HG03432 (cell line): ENCODE results near the gene PCDH17.

Experiments
- ATAC-seq: cut with Tn5 transposase; IDR thresholded peaks from one replicate; pipeline ENCODE4 v1.9.1; 2021; ENCODE audit warnings: mild to moderate bottlenecking, moderate library complexity; ENCODE audit not compliant: unreplicated experiment

PCDH17 gene

DNA sequence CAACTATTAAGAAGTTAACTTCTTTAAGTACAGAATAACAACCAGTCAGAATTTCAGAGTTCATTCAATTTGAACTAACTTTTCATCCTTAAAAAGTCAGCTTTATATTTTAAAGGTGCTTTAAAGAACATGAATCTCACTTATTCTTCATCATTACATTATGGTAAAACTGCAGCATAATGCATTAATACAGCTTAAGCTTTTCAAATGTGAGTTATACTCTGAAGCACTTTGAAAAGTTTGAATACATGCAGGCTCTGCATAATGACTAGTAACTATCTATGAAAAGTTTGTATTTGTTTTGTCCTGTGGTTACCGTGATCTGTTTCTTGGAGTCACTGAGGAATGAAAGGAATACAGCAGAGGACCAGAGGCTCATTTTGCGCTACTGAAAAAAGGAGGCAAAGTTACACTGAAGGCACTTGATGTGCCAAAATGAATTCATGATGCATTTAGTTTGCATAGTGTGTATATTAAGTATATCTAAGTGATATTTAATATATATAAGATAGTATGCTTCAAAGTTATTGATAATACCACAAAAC lies 4.1 kb downstream of the PCDH17 start:
- ATAC-seq = no peak

DNA sequence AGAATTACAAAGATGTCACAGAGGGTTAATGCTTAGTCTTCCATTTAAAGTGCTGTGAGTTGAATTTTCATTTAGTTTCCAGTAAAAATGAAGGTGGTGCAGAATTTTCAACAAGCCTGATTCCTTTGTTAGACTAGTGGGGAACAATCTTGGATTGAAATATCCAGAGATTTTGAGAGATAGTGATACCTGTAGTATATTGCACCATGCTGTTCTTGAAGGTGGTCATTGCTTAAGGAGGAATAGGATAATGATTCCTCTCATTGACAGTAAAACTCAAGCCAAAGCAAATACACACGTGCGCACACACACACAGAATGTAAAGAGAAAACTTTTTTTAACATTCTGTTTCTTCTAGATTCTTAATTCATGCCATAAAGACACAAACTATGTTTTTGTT lies 5.3 kb downstream of the PCDH17 start:
- no peak for ATAC-seq

GRCh38 chr13:57637515-57637914 lies 6.0 kb downstream of the PCDH17 start:
- ATAC-seq = no peak

DNA sequence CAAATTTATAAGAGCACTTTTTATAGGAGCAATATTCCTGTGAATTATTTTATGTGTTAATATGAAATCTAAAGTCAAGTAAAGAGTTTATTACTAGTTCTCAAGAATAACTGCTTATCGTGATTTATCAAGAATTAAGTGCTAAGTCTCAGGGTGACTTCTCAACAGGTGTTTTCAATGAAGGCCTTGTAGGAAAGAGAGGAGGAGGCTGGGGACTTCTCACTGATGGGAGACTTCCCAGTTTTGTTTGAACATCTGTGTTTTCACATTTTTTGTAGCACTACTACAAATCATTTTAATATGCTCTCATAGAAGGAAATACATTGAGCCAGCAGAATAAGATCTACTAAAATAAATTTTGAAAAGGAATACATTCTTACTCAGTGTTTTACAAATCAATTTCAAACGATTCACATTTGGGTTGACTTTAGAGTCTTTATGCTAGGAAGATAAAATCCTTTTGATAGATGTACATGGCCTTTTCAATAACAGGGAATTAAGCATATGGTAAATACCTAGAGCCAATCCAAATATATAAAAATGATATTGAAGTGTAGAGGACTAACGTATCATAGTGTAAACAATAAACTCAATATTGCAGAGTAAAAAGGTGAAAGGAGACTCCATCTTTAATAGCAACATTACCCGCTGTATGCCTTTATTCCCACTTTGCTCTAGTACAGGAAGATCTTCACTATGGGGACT lies 6.8 kb downstream of the PCDH17 start:
- no peak for ATAC-seq

DNA sequence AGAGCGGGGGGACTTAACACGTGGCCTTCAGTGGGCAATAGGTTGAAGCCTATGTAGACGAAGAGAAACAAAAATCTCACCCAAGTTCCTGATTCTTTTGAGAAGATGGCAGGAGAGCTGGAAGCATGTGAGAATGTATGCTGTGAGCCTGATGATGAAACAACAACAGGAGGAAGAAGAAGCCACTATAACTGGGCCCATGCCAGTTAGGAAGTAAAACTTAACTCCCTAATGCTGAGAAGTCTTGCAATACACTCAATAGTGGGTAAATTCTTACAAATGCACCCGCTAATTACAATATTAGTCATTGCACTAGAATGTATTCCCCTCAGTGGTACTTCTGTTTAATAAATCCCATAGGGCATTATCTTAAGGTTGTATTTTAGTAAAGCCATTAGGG lies 9.1 kb downstream of the PCDH17 start:
- no peak for ATAC-seq

GRCh38 chr13:57641051-57641450 lies 9.5 kb downstream of the PCDH17 start:
- no peak for ATAC-seq

DNA sequence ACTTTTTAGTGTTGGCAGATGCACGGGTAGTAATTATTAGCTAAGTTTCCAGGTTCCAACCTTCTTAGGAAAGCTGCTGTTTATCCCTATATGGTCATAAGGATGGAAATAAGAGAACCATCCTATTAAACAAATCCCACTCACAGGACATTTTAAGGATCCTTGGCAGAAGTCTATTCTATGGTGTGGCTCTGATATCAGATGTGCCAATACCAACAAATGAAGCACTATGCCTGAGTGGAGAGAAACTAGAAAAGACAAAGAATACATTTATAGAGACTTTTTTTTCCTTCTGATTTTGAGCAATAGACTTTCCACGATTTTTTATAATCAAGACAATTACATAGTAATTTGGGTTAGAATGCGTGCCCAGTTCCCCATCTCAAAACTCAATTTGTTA lies 12.6 kb downstream of the PCDH17 start:
- ATAC-seq = no peak

DNA sequence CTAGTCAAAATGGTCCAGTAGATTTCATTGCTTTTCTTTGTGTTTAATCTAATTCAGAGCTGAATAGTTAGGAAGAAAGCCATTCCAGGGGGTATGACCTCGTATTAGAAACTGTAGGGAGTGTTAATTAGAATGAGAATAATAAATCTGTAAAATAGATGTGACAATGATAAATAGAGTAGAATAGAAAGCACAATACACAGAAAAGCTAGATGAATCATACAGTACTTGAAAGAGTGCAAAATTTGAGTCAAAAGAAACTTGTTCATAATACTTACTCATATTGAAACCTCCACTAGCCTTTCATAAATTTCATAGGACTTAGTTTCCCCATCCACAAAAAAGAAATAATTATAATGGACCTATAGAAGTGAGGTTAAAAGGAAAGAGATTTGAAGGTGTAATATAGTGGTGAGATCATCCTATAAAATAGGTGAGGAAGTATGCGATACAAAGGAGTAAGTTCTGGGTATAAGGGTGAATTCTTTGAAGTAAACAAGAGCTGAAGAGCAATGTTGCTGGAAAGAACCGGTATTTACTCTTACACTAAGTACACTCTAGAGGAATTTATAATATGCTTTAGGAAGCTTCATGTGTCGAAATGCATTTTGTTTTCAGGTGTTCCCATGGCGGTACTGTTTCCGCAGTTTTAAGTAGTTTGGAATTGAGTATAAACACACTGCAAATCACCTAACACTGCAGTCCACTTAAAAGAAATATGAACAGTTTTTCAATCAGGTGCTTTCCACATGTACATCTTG lies 21.9 kb downstream of the PCDH17 start:
- no peak for ATAC-seq

- ATAC-seq = no peak
These were observed 33.9 kb downstream of the PCDH17 start for GRCh38 chr13:57665481-57665880.

DNA sequence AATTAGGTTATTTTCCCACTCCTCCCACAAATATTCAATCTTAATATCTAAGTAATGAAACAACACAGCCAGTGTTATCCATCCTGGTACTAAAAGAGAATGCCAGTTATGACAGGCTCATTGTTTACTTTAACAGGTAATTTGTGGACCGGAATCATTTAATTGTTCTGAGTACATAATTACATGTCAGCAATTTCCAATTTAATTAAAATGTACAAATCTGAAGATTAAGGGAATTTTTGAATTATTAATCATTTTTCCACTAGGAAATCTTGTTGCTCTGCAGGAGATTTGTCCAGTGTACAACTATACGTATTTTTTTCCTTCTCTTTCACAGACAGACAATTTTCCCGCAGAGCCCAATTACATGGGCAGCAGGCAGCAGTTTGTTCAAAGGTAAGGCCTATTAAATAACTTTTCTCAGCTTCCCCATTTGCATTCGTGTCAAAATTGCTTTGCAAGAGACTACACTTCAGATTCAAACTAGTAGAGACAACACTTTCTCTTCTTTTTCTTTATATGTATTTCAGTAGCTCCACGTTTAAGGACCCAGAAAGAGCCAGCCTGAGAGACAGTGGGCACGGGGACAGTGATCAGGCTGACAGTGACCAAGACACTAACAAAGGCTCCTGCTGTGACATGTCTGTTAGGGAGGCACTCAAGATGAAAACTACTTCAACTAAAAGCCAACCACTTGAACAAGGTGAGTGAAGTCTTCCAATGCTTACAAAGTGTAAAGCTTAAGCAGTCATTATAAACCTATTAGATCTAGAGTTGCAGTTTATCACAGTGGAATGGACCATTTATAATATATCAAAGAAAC lies 34.8 kb downstream of the PCDH17 start:
- no peak for ATAC-seq

- no peak for ATAC-seq
These were observed 40.6 kb downstream of the PCDH17 start for GRCh38 chr13:57672168-57672567.

DNA sequence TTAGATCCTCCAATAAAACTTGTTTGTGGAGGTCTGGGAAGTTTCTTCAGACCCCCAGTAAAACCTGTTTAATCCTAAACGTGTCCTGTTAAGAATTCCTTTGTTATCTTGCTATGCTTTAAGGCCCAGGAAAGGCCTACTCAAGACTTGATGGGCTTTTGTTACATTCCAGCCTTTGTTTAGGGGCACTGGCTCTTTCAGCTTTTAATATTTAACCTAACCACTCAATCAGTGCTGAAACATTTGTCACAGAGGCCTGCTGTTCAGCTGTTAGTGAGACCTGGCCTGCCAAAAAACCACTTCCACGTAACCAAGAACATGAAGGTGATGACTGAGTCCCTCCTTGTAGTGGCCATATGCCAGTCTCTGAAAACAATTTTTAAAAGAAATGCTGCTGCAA lies 41.7 kb downstream of the PCDH17 start:
- no peak for ATAC-seq

DNA sequence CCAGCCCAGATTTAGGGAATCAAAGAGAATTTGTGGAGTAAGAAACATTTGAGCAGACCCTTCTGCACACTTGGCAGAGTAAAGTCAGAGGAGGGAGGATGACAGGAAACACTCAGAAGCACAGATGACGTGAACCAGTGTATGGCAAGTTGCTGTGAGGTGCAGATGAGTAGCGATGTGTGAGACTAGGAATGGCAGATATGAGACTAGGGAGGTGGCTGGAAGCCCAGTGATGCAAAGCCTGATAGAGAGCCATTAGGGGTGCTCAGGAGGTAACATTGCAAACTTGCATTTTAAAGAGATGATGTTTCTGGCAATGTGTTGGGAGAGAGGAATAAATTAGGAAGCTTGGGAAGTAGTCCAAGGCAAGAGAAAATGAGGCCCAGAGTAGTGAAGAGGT lies 44.0 kb downstream of the PCDH17 start:
- no peak for ATAC-seq

DNA sequence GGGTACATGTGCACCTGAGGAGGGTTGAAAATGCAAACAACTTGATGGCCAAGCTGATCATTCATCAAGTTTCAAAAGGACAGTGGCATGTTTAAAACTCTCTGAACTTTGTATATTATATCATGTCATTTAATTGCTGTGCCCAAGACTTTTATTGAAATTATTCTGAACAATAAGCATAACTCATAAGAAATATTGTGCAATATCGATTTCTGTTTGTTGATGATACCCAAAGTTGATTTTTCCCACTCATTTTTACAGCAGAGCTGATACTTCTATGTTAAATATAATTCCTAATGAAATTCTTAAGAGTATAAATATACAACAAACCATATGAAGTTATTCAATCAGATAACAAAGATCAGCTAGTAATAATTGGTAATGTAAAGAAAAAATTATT lies 49.1 kb downstream of the PCDH17 start:
- ATAC-seq = no peak

GRCh38 chr13:57682128-57682716 lies 50.7 kb downstream of the PCDH17 start:
- no peak for ATAC-seq

GRCh38 chr13:57698851-57699250 lies 67.3 kb downstream of the PCDH17 start:
- no peak for ATAC-seq

- ATAC-seq = no peak
These were observed 72.5 kb downstream of the PCDH17 start for GRCh38 chr13:57704031-57704430.

GRCh38 chr13:57716295-57716694 lies 84.8 kb downstream of the PCDH17 start:
- no peak for ATAC-seq

GRCh38 chr13:57724486-57725272 lies 93.1 kb downstream of the PCDH17 start:
- ATAC-seq = no peak

GRCh38 chr13:57725480-57725879 lies 93.9 kb downstream of the PCDH17 start:
- ATAC-seq = no peak
